Cardiac muscle cell (in vitro differentiated cells and primary cell): ENCODE results near the gene MTUS2. TPM values are rescaled to one million over a fixed set of nuclear protein-coding genes. Genes with fewer than 3 reads are reported as not detected.

ENCODE experiments used
- DNase-seq, 2 donors: peaks; one replicate each; pipeline versions ENCODE4 v3.0.0 to v3.0.0-alpha.2; 2010 to 2017; ENCODE audit warnings: low read depth in 1 of 2, low spot score in 1 of 2
- H3K27ac ChIP-seq: fragments of 200-600 bp; sonication (generic); 2 replicates; pipeline ENCODE4 v1.5.1; 2016
- H3K27me3 ChIP-seq: fragments of 200-600 bp; sonication (generic); 2 replicates; pipeline ENCODE4 v1.6.0; 2016; ENCODE audit warnings: control low read depth
- H3K36me3 ChIP-seq: fragments of 200-600 bp; sonication (generic); 2 replicates; pipeline ENCODE4 v1.5.1; 2016; ENCODE audit warnings: control low read depth
- H3K4me1 ChIP-seq: fragments of 200-600 bp; sonication (generic); 2 replicates; pipeline ENCODE4 v1.8.1; 2017; ENCODE audit warnings: low read depth, mild to moderate bottlenecking, mixed run types
- H3K4me3 ChIP-seq: fragments of 200-600 bp; sonication (generic); 2 replicates; pipeline ENCODE4 v1.5.1; 2016; ENCODE audit warnings: mild to moderate bottlenecking
- H3K9me3 ChIP-seq: fragments of 200-600 bp; sonication (generic); 2 replicates; pipeline ENCODE4 v1.5.1; 2017; ENCODE audit warnings: low read depth, mild to moderate bottlenecking, control low read depth
- polyA plus RNA-seq: library from polyadenylated mRNA; unstranded; fragments of >200 nt; fragmentation: Nextera tagmentation; extraction: Ambion mirVana; gene quantifications from 2 replicates; pipeline ENCODE4 v1.2.1, GENCODE V29; 2016
- total RNA-seq: library from RNA; depleted of rRNA; stranded (reverse); fragments of >200 nt; gene quantifications from 2 replicates; pipeline ENCODE4 v1.2.3, GENCODE V29; 2016
- TF ChIP-seq, protein P1 (sequence below): IDR thresholded peaks from 2 replicates; pipeline ENCODE4 v1.5.1; 2012; ENCODE audit warnings: low read depth, mild to moderate bottlenecking, low read length

MTUS2 gene
- total and polyA plus RNA-seq, 2 experiments from 2014 or later = 31.6 to 96.9 TPM

DNA sequence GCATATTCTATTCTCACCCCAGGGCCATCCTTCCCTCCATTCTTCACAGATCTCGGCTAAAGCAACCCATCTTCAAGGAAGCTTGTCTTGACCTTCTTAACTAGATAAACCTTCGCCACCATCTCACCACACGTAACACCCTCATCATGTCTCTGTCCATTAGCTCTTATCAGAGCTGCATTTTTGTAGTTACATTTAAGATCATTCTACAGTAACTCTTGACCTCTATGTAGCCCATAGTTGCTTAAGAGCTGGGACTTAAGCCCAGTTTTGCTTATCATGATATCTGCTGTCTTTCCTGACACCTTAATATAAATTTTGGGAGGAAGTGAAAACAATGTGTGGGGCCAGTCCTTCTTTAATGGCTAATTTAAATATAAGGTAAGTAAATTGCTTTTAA lies 345.1 kb downstream of the MTUS2 start:
- Histone ChIP-seq H3K27me3 (no peaks in the 10 kb centered on the region), H3K4me3 (no peak overlapping the region), H3K9me3 (no peaks in the 10 kb centered on the region), H3K4me1 (no peaks in the 10 kb centered on the region), H3K36me3 (no peaks in the 10 kb centered on the region), H3K27ac (no peak overlapping the region)
- no peak for DNase-seq
- TF ChIP-seq, protein P1, sequence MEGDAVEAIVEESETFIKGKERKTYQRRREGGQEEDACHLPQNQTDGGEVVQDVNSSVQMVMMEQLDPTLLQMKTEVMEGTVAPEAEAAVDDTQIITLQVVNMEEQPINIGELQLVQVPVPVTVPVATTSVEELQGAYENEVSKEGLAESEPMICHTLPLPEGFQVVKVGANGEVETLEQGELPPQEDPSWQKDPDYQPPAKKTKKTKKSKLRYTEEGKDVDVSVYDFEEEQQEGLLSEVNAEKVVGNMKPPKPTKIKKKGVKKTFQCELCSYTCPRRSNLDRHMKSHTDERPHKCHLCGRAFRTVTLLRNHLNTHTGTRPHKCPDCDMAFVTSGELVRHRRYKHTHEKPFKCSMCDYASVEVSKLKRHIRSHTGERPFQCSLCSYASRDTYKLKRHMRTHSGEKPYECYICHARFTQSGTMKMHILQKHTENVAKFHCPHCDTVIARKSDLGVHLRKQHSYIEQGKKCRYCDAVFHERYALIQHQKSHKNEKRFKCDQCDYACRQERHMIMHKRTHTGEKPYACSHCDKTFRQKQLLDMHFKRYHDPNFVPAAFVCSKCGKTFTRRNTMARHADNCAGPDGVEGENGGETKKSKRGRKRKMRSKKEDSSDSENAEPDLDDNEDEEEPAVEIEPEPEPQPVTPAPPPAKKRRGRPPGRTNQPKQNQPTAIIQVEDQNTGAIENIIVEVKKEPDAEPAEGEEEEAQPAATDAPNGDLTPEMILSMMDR = no peak

DNA sequence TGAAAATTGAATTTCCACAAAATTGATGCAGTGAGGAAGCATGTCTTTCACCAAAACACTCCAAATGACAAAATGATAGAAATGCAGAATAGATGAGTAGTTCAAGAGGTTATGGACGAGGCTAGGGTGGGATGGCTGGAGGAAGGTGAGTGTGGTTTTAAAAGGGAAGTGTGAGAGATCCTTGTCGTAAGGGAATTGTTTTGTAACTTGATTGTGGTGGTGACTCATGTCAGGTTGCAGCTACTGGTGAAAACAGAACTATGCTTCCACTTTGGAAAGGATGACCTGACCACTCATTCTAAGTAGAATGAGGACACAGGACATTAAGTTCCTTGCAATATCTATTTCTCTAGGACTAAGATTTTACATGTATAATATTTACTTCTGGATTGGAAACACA lies 345.7 kb downstream of the MTUS2 start:
- Histone ChIP-seq H3K27me3 (no peaks in the 10 kb centered on the region), H3K9me3 (no peaks in the 10 kb centered on the region), H3K27ac (no peak overlapping the region), H3K36me3 (no peaks in the 10 kb centered on the region), H3K4me1 (no peaks in the 10 kb centered on the region), H3K4me3 (no peak overlapping the region)
- TF ChIP-seq, protein P1 = no peak
- no peak for DNase-seq

DNA sequence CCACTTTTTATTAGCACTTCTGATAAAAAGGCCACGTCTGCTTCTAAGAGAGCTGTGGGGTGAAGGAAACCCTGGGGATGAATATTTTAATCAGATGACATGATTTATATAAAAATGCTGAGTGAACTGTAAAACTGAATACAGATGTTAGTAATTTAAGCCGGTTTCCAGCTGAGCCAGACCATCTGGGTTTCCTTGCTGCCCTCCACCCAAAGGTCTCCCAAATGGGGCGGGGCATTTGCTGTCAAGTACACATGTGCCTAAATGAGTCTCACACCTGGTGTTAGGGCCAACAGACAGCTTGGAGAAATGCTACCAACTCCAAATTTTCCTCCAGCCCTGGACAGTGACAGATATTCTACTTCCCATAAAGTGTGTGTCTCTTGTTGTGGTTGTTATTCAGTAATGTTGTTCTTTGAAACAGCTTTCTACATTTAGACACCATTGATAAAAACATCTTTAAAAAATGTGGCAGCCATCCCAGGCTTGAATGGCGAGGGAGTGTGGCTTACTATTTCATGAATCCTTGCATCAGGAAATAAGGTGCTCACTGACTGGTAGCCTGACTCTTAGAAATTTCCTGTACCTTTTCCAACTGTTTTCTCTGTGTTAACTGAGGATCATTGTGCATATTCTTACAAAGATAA lies 350.4 kb downstream of the MTUS2 start:
- Histone ChIP-seq H3K36me3 (no peaks in the 10 kb centered on the region), H3K27me3 (no peaks in the 10 kb centered on the region), H3K4me3 (no peak overlapping the region), H3K4me1 (no peaks in the 10 kb centered on the region), H3K9me3 (no peaks in the 10 kb centered on the region), H3K27ac (no peak overlapping the region)
- no peak for DNase-seq
- TF ChIP-seq, protein P1 = no peak

DNA sequence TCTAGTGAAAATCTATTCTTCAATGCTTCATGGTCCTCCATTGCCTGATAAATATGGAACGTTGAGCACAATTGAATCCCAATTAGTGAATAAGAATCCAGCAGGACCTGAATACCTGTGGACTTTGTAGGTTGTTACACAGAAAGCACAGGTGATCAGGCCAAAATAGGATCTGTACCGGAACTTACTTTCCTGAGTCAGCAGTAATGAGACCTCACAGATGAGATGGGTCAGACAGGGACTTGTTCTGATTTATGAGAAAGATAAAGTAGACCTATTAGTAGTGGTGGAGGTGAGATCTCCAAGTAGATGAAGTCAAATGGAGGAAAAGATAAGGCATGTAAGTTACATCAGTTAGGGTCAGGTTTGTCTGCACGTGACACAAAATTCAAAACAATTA lies 351.1 kb downstream of the MTUS2 start:
- TF ChIP-seq, protein P1 = no peak
- Histone ChIP-seq H3K36me3 (no peaks in the 10 kb centered on the region), H3K4me1 (no peaks in the 10 kb centered on the region), H3K9me3 (no peaks in the 10 kb centered on the region), H3K4me3 (no peak overlapping the region), H3K27ac (no peak overlapping the region), H3K27me3 (no peaks in the 10 kb centered on the region)
- no peak for DNase-seq

DNA sequence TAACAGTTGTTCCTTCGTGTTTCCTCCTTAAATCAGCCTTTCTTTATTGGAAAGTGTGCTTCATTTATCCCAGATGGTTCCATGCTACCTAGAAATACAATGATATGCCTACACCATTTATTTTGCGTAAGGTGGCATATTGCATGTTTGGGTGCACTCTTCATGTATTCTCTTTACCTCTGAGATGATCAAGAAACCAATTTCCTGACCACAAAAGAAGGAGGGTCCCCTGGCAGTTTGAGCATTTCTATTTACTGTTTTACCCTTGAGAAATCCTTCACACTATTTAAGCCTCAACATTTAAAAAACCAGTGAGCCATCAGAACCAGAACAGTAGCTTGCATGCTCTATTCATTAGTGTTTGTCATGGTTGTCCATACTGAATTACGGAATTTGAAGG lies 354.0 kb downstream of the MTUS2 start:
- DNase-seq = no peak
- Histone ChIP-seq H3K36me3 (no peaks in the 10 kb centered on the region), H3K27me3 (no peaks in the 10 kb centered on the region), H3K4me3 (no peak overlapping the region), H3K27ac (no peak overlapping the region), H3K4me1 (peaks cover 7% of the 10 kb centered on the region), H3K9me3 (no peaks in the 10 kb centered on the region)
- TF ChIP-seq, protein P1 = no peak
